Astrocyte (in vitro differentiated cells and primary cell): ENCODE results near the gene EDIL3.

Source experiments
- CTCF ChIP-seq: IDR thresholded peaks from 2 replicates; pipeline ENCODE4 v1.5.1; 2011; ENCODE audit warnings: low read depth, mild to moderate bottlenecking, inconsistent platforms, low read length, moderate library complexity; ENCODE audit not compliant: insufficient read depth
- EZH2 ChIP-seq: IDR thresholded peaks from 2 replicates; pipeline ENCODE4 v1.6.1; 2012; ENCODE audit warnings: mild to moderate bottlenecking, low read length, inconsistent platforms; ENCODE audit not compliant: insufficient read depth

- TF ChIP-seq CTCF = no peak
- TF ChIP-seq EZH2 = no peak
Measured at GRCh38 chr5:84063041-84063440, 321.6 kb downstream of the EDIL3 start.
